Forelimb muscle (tissue), 1 donor: ENCODE data around the gene RIPOR2. TPM values are rescaled to one million over a fixed set of nuclear protein-coding genes. Genes with fewer than 3 reads are reported as not detected.
"Not testable (repeated sequence)": the region's sequence is repeated elsewhere in the genome, so short reads cannot be mapped to it uniquely, and the experiment has no call there.

Experiments
- DNase-seq: peaks from one replicate; pipeline ENCODE4 v3.0.0-alpha.2; 2013; ENCODE audit warnings: low read depth
- polyA plus RNA-seq: library from polyadenylated mRNA; unstranded; fragments of 120-200 nt; gene quantifications from one replicate; pipeline ENCODE4 v1.2.1, GENCODE V29; 2013; ENCODE audit not compliant: insufficient read length

The RIPOR2 gene
- polyA plus RNA-seq, 1 donor = 29.3 TPM

DNA sequence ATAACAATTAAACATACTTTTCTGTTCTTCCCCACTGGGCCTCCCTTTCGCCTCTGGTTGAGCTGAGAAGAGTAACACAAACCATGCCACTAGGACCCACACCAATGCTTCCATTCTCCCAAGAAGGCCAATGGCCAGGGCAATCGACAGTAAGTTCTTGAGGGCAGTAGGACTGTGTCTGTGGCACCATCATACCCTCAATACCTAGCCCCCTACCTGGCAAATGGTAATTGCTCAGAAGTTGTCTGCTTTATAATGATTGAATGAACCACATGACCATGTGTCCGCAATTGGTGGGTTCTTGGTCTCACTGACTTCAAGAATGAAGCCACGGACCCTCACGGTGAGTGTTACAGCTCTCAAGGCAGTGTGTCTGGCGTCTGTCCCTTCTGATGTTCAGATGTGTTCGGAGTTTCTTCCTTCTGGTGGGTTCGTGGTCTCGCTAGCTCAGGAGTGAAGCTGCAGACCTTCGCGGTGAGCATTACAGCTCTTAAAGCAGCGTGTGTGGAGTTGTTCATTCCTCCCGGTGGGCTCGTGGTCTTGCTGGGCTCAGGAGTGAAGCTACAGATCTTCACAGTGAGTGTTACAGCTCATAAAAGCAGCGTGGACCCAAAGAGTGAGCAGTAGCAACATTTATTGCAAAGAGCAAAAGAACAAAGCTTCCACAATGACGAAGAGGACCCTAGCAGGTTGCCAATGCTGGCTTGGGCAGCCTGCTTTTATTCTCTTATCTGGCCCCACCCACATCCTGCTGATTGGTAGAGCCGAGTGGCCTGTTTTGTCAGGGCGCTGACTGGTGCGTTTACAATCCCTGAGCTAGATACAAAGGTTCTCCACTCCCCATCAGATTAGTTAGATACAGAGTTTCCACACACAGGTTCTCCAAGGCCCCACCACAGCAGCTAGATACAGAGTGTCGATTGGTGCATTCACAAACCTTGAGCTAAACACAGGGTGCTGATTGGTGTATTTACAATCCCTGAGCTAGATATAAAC is 170.6 kb downstream of the RIPOR2 start:
- not testable (repeated sequence) for DNase-seq

DNA sequence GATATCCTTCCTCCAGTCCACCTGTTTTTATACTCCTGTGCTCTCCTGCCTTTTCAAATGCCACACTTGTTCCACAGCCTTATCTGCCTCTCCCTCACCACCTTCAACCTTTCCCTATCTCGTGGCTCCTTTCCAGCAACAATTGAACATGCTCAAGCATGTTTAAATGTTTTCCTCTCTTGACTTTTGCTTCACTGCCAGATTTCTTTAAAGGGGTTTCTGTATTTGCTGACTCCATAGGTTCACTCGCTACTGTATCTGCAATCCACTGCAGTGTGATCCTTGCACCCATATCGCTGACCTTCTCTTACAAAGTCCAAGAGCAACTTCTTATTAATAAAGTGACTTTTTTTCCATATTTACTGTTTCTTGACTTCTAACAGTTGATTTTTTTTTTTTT is 172.2 kb downstream of the RIPOR2 start:
- no peak for DNase-seq

- DNase-seq = no peak
These were observed 173.9 kb downstream of the RIPOR2 start for GRCh38 chr6:24761851-24762250.

DNA sequence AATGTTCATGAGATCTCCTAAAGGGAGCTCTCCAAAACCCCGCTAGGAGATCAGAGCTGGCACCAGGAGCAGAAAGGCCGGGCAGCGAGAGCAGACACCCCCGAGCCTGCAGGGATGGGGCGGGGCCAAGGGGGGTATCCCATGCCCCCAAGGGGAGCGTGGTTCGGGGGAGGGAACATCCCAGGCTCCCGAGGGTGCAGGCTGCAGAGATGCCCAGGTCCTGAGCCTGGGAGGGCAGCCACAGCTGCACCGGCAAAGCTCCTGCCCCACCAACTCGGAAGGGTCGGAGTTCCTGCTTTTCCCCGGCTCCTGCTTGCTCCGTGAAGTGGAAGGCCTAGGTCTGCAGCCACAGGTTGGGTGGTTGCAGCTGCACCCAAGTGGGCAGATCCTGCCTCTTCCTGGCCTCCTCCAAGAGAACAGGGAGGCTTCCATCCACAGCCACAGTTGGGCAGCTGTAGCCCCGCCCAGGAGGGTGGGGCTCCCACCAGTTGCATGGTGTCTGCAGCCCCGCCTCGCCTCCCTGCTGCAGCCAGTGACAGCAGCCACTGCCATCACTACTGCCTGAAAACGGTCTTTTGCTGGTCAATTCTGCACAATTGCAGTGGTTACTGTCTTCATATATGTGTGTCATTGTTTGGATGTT is 174.4 kb downstream of the RIPOR2 start:
- DNase-seq = no peak

DNA sequence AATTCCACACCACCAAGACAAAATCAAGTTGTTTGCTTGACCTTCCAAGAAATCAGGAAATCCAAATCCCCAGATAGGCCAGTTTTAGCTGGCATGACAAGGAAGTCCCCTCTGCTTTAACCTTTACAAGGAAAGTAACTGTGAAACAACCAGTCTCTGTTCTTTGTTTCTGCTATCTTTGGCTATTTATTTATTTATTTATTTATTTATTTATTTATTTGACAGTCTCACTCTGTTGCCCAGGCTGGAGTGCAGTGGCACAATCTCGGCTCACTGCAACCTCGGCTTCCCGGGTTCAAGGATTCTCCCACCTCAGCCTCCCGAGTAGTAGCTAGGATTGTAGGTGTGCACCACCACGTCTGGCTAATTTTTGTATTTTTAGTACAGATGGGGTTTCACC is 175.6 kb downstream of the RIPOR2 start:
- DNase-seq = no peak

- no peak for DNase-seq
These were observed 176.0 kb downstream of the RIPOR2 start for GRCh38 chr6:24759718-24760117.

- no peak for DNase-seq
These were observed 178.1 kb downstream of the RIPOR2 start for GRCh38 chr6:24757611-24758010.

DNA sequence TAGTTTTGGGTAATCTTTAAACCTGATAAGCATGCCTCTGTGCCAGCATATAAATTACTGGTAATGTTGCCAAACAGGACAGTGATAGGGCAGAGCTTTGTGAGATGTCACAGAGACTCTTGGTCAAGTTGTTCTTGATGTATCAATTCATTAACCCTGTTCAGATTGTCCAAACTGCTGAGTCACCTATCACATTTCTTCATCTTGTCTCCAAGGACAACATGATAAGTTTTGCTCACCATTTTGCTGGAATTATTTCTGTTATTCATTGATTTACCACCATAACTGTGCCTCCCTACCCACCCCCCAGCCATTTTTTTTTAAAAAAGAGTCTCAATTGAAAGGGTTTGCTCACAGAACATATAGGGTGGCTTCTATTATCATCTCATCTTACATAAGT is 180.5 kb downstream of the RIPOR2 start:
- DNase-seq = no peak

GRCh38 chr6:24754378-24754777 is 181.4 kb downstream of the RIPOR2 start:
- DNase-seq = not testable (repeated sequence)

Other genes starting within 250 kb of the RIPOR2 start
- gene C6orf62, start 216.8 kb downstream of the RIPOR2 start, polyA plus RNA-seq = 76.3 TPM
- gene GMNN, start 161.0 kb downstream of the RIPOR2 start, polyA plus RNA-seq = 15.7 TPM
- gene ARMH2, start 137.0 kb downstream of the RIPOR2 start, polyA plus RNA-seq = not detected